Heart left ventricle (tissue), 16 donors: ENCODE measurements around the gene ARL14EP. TPM values are rescaled to one million over a fixed set of nuclear protein-coding genes. Genes with fewer than 3 reads are reported as not detected.

Experiments
- ATAC-seq, 4 donors: fragments of 200-7000 bp; cut with Tn5 transposase; one replicate each; pipeline ENCODE4 v1.9.1; 2020 to 2022; ENCODE audit warnings: moderate library complexity in 4 of 4, mild to moderate bottlenecking in 3 of 4, moderate number of reproducible peaks in 1 of 4
- DNase-seq, 5 donors: peaks; one replicate each; pipeline ENCODE4 v3.0.0-alpha.2; 2020
- H3K27ac ChIP-seq, 12 donors: fragments of 200-600 bp; sonication (generic) in 4 of 12; one replicate each; pipeline versions ENCODE4 v1.5.0 to v1.8.0; 2016 to 2022; ENCODE audit warnings: mild to moderate bottlenecking in 2 of 12
- H3K27me3 ChIP-seq, 9 donors: fragments of 200-600 bp; sonication (generic) in 2 of 9; one replicate each; pipeline versions ENCODE4 v1.5.1 to v1.8.0; 2016 to 2022; ENCODE audit warnings: mild to moderate bottlenecking in 3 of 9
- H3K36me3 ChIP-seq, 9 donors: fragments of 200-600 bp; sonication (generic) in 2 of 9; one replicate each; pipeline versions ENCODE4 v1.5.0 to v1.8.0; 2018 to 2022; ENCODE audit warnings: mild to moderate bottlenecking in 2 of 9
- H3K4me1 ChIP-seq, 12 donors: fragments of 200-600 bp; sonication (generic) in 4 of 12; one replicate each; pipeline versions ENCODE4 v1.5.0 to v1.8.0; 2016 to 2022; ENCODE audit warnings: mild to moderate bottlenecking in 3 of 12
- H3K4me3 ChIP-seq, 12 donors: fragments of 200-600 bp; sonication (generic) in 4 of 12; one replicate each; pipeline versions ENCODE4 v1.5.0 to v1.8.0; 2017 to 2022; ENCODE audit warnings: mild to moderate bottlenecking in 9 of 12, moderate library complexity in 4 of 12
- H3K9me3 ChIP-seq, 12 donors: fragments of 200-600 bp; sonication (generic) in 4 of 12; one replicate each; pipeline versions ENCODE4 v1.5.0 to v1.8.0; 2016 to 2022; ENCODE audit warnings: mild to moderate bottlenecking in 1 of 12
- CTCF ChIP-seq, 12 donors: fragments of 200-600 bp; sonication (generic) in 4 of 12; IDR thresholded peaks; one replicate each; pipeline versions ENCODE4 v1.5.0 to v1.8.0; 2018 to 2022; ENCODE audit warnings: antibody characterized with exemption in 12 of 12, mild to moderate bottlenecking in 5 of 12
- POLR2A ChIP-seq, 2 donors: fragments of 450-650 bp; IDR thresholded peaks; one replicate each; pipeline ENCODE4 v1.6.1; 2017; ENCODE audit warnings: antibody characterized with exemption in 2 of 2, mild to moderate bottlenecking in 2 of 2, moderate library complexity in 2 of 2
- WGBS, 4 donors: extraction: QIAGEN DNeasy Blood & Tissue Kit in 2 of 4; methylation state at CpG; one replicate each; pipeline versions ENCODE4 v1.1.5 to v1.1.7; 2013 to 2018; 5-methylcytosine and 5-hydroxymethylcytosine counted together
- intact Hi-C, 10 donors: fragments of 100-400 bp; cut with DNase I; formaldehyde crosslinking; loops; one replicate each; pipeline versions ENCODE4 v1.11.1 to v1.14.2; 2022
- polyA plus RNA-seq, 2 donors: library from polyadenylated mRNA; stranded (reverse); fragments of 200-250 nt; gene quantifications; one replicate each; pipeline ENCODE4 v1.2.3, GENCODE V29; 2013
- total RNA-seq, 9 donors: library from RNA; depleted of rRNA in 2 of 9; stranded (reverse); fragments of >200 nt in 2 of 9; fragmentation: NEBNext Ultra II Directional in 3 of 9; extraction: Animal tissue kit (Norgen Biotek cat#: 25700) in 3 of 9; gene quantifications; one replicate each; pipeline versions ENCODE4 v1.1.0 to v1.2.4, GENCODE V29; 2016 to 2023
- donor health status: ischemic (EF 13 %, LVEDD 7.1; RV severe dilation, severe dysfunction).
- donor health status: healthy with polysubstance abuse.
- donor health status: DM: no; HTN: yes; CAD: no.
- donor health status: DM: no; HTN: no; CAD: no.
- donor health status: ischemic (EF 25% LVEDD 6.9; RV normal size, moderate dysfunction).
- donor health status: ischemic (EF 25% LVEDD 5.7; RV mildly dilated, moderate dysfunction).
- donor health status: healthy.
- donor health status: DM: yes; HTN: yes; CAD: no.
- donor health status: ischemic (EF 35%, LVEDD 5.7; RV mildly dilated, moderate dysfunction).
- donor health status: nonischemic (EF 11% LVEDD 7.7; RV severe dilation, severe dysfunction).
- donor health status: DM: yes; HTN: yes; CAD: no.
- donor health status: PGD.
- donor health status: ischemic (EF 29% LVEDD 5.4; RV normal size, mild dysfunction).
- donor health status: nonischemic (EF 23%, LVEDD 6.1; RV moderate dilation, normal function).

ARL14EP gene
- total and polyA plus RNA-seq, 11 donors = 13.1 to 43.8 (median 30.1) TPM

GRCh38 chr11:30281476-30282288 is 41.2 kb upstream of the ARL14EP start:
- DNase-seq = no peak
- Histone ChIP-seq H3K9me3 (no peaks in the 10 kb centered on the region), H3K4me1 (no peaks in the 10 kb centered on the region), H3K36me3 (no peaks in the 10 kb centered on the region), H3K4me3 (no peak overlapping the region), H3K27me3 (no peaks in the 10 kb centered on the region), H3K27ac (no peak overlapping the region)
- intact Hi-C loops = no loop called here
- WGBS, 4 donors = 64 to 71% (median 68%) methylated on average over 4 to 7 of the region's 7 CpGs
- no peak for TF ChIP-seq POLR2A (IDR thresholded peaks at IDR 0.05)
- no peak for ATAC-seq

DNA sequence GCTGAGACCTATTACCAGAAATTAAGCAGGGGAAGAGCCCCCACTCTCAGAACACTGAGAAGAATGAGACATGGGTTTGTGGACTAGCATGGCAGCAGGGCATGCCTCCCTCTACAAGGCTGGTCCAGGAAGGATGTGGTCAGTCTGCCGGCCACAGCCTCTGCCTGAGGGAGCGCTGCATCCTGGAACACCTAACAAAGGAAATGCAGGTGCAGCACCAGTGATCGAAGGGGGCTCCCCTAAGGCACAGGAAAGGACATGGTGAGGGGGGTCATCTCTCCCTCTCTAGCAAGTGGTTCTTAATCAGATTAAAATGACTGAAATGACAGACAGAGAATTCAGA is 40.6 kb upstream of the ARL14EP start:
- Histone ChIP-seq H3K9me3 (no peaks in the 10 kb centered on the region), H3K4me1 (no peaks in the 10 kb centered on the region), H3K27me3 (no peaks in the 10 kb centered on the region), H3K4me3 (no peak overlapping the region), H3K36me3 (no peaks in the 10 kb centered on the region), H3K27ac (no peak overlapping the region)
- no peak for TF ChIP-seq CTCF (IDR thresholded peaks at IDR 0.05)
- no peak for TF ChIP-seq POLR2A (IDR thresholded peaks at IDR 0.05)
- intact Hi-C loops = no loop called here
- 52 to 64% (median 59%) methylated on average over 3 of the region's 3 CpGs for WGBS, 4 donors
- no peak for DNase-seq
- ATAC-seq = no peak

DNA sequence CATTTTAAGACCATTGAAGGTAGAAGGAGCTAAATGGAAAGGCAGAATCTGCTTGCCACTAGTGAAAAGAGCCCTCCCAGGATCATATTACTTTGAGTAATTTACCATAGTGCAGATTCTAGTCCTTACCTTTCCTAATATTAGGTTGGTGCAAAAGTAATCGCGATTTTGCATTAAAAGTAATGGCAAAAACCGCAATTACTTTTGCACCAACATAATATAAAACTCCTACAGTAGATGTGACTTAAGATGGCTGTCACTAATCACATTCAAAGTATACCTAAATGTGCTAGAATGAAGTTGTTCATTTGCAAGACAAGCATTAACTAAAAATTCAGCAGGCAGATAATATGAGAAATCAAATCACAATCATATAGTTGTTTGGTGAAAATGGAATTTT is 38.1 kb upstream of the ARL14EP start:
- no peak overlapping the region for H3K4me3 ChIP-seq
- TF ChIP-seq CTCF (IDR thresholded peaks at IDR 0.05) (no peak), POLR2A (IDR thresholded peaks at IDR 0.05) (no peak)
- intact Hi-C loops = no loop called here
- H3K36me3 ChIP-seq = no peaks in the 10 kb centered on the region
- 71 to 89% (median 77%) methylated on average over 3 of the region's 3 CpGs for WGBS, 4 donors
- no peak for ATAC-seq
- no peaks in the 10 kb centered on the region for H3K27me3 ChIP-seq
- H3K27ac ChIP-seq = no peak overlapping the region
- DNase-seq = no peak
- no peaks in the 10 kb centered on the region for H3K9me3 ChIP-seq
- H3K4me1 ChIP-seq = no peaks in the 10 kb centered on the region

DNA sequence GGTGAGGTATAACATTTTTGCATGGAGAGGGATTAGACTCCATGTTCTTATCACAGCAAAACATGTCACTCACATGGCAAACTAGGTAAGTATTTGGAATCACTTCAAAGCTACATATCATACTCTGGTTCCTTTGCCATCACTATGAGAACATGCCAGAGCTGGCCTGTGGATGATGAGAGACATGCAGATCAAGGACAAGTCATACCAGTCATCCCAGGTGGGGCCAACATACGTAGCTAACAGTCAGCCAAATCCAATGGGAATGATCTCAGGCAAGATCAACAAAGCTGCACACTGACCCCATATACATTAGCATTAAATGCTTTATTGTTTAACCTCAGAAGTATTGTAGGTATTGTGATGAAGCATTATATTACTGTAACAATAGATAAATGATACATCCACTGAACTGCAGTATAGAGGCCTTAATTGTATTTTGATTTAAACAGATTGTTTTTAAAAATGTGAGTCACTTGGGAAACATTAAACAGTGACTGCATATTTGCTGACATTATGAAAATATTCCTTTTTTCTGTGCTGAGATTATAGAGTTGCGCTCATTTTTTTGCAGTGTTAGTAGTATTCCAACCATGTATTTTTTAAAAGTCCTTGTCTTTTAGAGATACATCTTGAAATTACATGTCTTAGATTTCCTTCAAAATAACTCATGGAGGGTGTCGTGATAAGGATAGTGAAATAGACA is 37.3 kb upstream of the ARL14EP start:
- H3K36me3 ChIP-seq = no peaks in the 10 kb centered on the region
- no peaks in the 10 kb centered on the region for H3K27me3 ChIP-seq
- H3K27ac ChIP-seq = no peak overlapping the region
- DNase-seq = no peak
- WGBS, 4 donors = 74 to 82% (median 80%) methylated on average over 3 of the region's 3 CpGs
- no peak for TF ChIP-seq CTCF (IDR thresholded peaks at IDR 0.05)
- TF ChIP-seq POLR2A (IDR thresholded peaks at IDR 0.05) = no peak
- H3K9me3 ChIP-seq = no peaks in the 10 kb centered on the region
- no peak overlapping the region for H3K4me3 ChIP-seq
- intact Hi-C loops = no loop called here
- no peaks in the 10 kb centered on the region for H3K4me1 ChIP-seq
- ATAC-seq = no peak
